ENCODE measurements around the gene FAM131A. TPM values are rescaled to one million over a fixed set of nuclear protein-coding genes. Genes with fewer than 3 reads are reported as not detected.

Gene FAM131A
- polyA plus RNA-seq, 6 donors from 2014 or later: 3.6 to 8.5 (median 4.1) TPM

- Mint-ChIP-seq H3K36me3 (no peaks in the 10 kb centered on the region), H3K27ac (no peak overlapping the region), H3K4me3 (peak overlapping the region in 1 of 8 donors; percentile 78), H3K27me3 (peaks cover 0 to 11% (median 5%) of the 10 kb centered on the region in 3 donors), H3K4me1 (peaks cover 13 to 25% (median 19%) of the 10 kb centered on the region in 3 donors), H3K9me3 (no peaks in the 10 kb centered on the region)
- ATAC-seq (ENCODE audit: low read depth in 2 of 2) (no peak), DNase-seq (no peak)
Measured at GRCh38 chr3:184358921-184359350, 21.5 kb downstream of the FAM131A start.

- H3K36me3 Mint-ChIP-seq: no peaks in the 10 kb centered on the region
- ATAC-seq (ENCODE audit: low read depth in 2 of 2) (no peak), DNase-seq (no peak)
- H3K27me3 Mint-ChIP-seq: peaks cover 0 to 11% (median 5%) of the 10 kb centered on the region in 3 donors
- H3K9me3 Mint-ChIP-seq: no peaks in the 10 kb centered on the region
- H3K4me3 Mint-ChIP-seq: peak overlapping the region in 3 of 8 donors; percentile 56 to 94 (median 86)
- H3K27ac Mint-ChIP-seq: no peak overlapping the region
- H3K4me1 Mint-ChIP-seq: peaks cover 17 to 30% (median 25%) of the 10 kb centered on the region in 3 donors
Measured at GRCh38 chr3:184359610-184360009, 22.2 kb downstream of the FAM131A start.

- Mint-ChIP-seq H3K9me3 (no peaks in the 10 kb centered on the region), H3K4me1 (peaks cover 24 to 33% (median 29%) of the 10 kb centered on the region in 3 donors), H3K27me3 (peaks cover 0 to 11% (median 5%) of the 10 kb centered on the region in 3 donors), H3K4me3 (peak overlapping the region; percentile 74 to 94 (median 86)), H3K27ac (peak overlapping the region in 3 of 6 donors; percentile 7 to 67 (median 34)), H3K36me3 (no peaks in the 10 kb centered on the region)
- ATAC-seq (ENCODE audit: low read depth in 2 of 2) (no peak), DNase-seq (no peak)
Measured at GRCh38 chr3:184360070-184360928, 22.9 kb downstream of the FAM131A start.

- Mint-ChIP-seq H3K27ac (peak overlapping the region in 3 of 6 donors; percentile 34 to 80 (median 67)), H3K9me3 (no peaks in the 10 kb centered on the region), H3K27me3 (peaks cover 0 to 11% (median 5%) of the 10 kb centered on the region in 3 donors), H3K4me3 (peak overlapping the region; percentile 74 to 94 (median 86)), H3K4me1 (peaks cover 26 to 33% (median 29%) of the 10 kb centered on the region in 3 donors), H3K36me3 (no peaks in the 10 kb centered on the region)
- no peak for DNase-seq
- no peak for ATAC-seq (ENCODE audit: low read depth in 2 of 2)
Measured at GRCh38 chr3:184360929-184361531, 23.6 kb downstream of the FAM131A start.

- Mint-ChIP-seq H3K4me3 (peak within 1 kb of the TSS; percentile 87 to 98 (median 96)), H3K9me3 (no peaks in the 10 kb centered on the region), H3K36me3 (no peaks in the 10 kb centered on the region), H3K4me1 (peaks cover 28 to 33% (median 29%) of the 10 kb centered on the region in 3 donors), H3K27ac (peak within 1 kb of the TSS; percentile 67 to 93 (median 88)), H3K27me3 (peaks cover 0 to 11% (median 5%) of the 10 kb centered on the region in 3 donors)
- peak; percentile 6 to 9 for ATAC-seq (ENCODE audit: low read depth in 2 of 2)
- DNase-seq: peak; percentile 50
Measured at GRCh38 chr3:184361532-184361931, 24.1 kb downstream of the FAM131A start, which contains the start of the genes CLCN2 and POLR2H. CLCN2 (minus strand) TSS chr3:184361605; CDS start chr3:184361479, 126 bp downstream. POLR2H (plus strand) TSS chr3:184361710; CDS start chr3:184363493, 1,783 bp downstream.

- peak overlapping the region; percentile 67 to 93 (median 88) for H3K27ac Mint-ChIP-seq
- no peaks in the 10 kb centered on the region for H3K36me3 Mint-ChIP-seq
- DNase-seq (peak; percentile 38), ATAC-seq (ENCODE audit: low read depth in 2 of 2) (peak; percentile 2 to 6)
- H3K4me1 Mint-ChIP-seq: peaks cover 28 to 33% (median 32%) of the 10 kb centered on the region in 3 donors
- no peaks in the 10 kb centered on the region for H3K9me3 Mint-ChIP-seq
- H3K4me3 Mint-ChIP-seq: peak overlapping the region; percentile 87 to 98 (median 96)
- peaks cover 0 to 11% (median 5%) of the 10 kb centered on the region in 3 donors for H3K27me3 Mint-ChIP-seq
Measured at GRCh38 chr3:184361932-184362667, 24.7 kb downstream of the FAM131A start.

- Mint-ChIP-seq H3K27ac (peak overlapping the region; percentile 89 to 98 (median 96)), H3K4me1 (peaks cover 28 to 33% (median 32%) of the 10 kb centered on the region in 3 donors), H3K36me3 (peaks cover 0 to 4% of the 10 kb centered on the region in 2 donors), H3K27me3 (peaks cover 0 to 11% (median 5%) of the 10 kb centered on the region in 3 donors), H3K4me3 (peak overlapping the region; percentile 87 to 99 (median 96)), H3K9me3 (no peaks in the 10 kb centered on the region)
- peak; percentile 96 for DNase-seq
- peak; percentile 87 to 90 for ATAC-seq (ENCODE audit: low read depth in 2 of 2)
Measured at GRCh38 chr3:184362668-184363546, 25.5 kb downstream of the FAM131A start.

- ATAC-seq (ENCODE audit: low read depth in 2 of 2): no peak
- H3K36me3 Mint-ChIP-seq: peaks cover 0 to 10% of the 10 kb centered on the region in 2 donors
Measured at GRCh38 chr3:184366619-184367289, 29.4 kb downstream of the FAM131A start.

GRCh38 chr3:184368116-184368515 lies 30.7 kb downstream of the FAM131A start:
- DNase-seq (no peak), ATAC-seq (ENCODE audit: low read depth in 2 of 2) (no peak)
- Mint-ChIP-seq H3K27ac (peak overlapping the region in 1 of 6 donors; percentile 39), H3K4me1 (peaks cover 16 to 24% (median 21%) of the 10 kb centered on the region in 3 donors), H3K9me3 (no peaks in the 10 kb centered on the region), H3K27me3 (no peaks in the 10 kb centered on the region), H3K4me3 (no peak overlapping the region), H3K36me3 (peaks cover 0 to 10% of the 10 kb centered on the region in 2 donors)

More at GRCh38 chr3:184366619-184367289, 29.4 kb downstream of the FAM131A start:
- H3K9me3 Mint-ChIP-seq: no peaks in the 10 kb centered on the region
- peaks cover 23 to 26% (median 24%) of the 10 kb centered on the region in 3 donors for H3K4me1 Mint-ChIP-seq
- H3K27ac Mint-ChIP-seq: no peak overlapping the region
- peak overlapping the region in 1 of 8 donors; percentile 36 for H3K4me3 Mint-ChIP-seq
- DNase-seq: no peak
- no peaks in the 10 kb centered on the region for H3K27me3 Mint-ChIP-seq

- Mint-ChIP-seq H3K9me3 (no peaks in the 10 kb centered on the region), H3K4me3 (no peak overlapping the region), H3K27ac (peak overlapping the region in 2 of 6 donors; percentile 17 to 44), H3K4me1 (peaks cover 10 to 20% (median 16%) of the 10 kb centered on the region in 3 donors), H3K27me3 (no peaks in the 10 kb centered on the region), H3K36me3 (peaks cover 0 to 10% of the 10 kb centered on the region in 2 donors)
- no peak for ATAC-seq (ENCODE audit: low read depth in 2 of 2)
- DNase-seq: no peak
Measured at GRCh38 chr3:184368586-184369183, 31.3 kb downstream of the FAM131A start.

- Mint-ChIP-seq H3K27me3 (peaks cover 17% of the 10 kb centered on the region in 3 donors), H3K36me3 (peaks cover 0 to 10% of the 10 kb centered on the region in 2 donors), H3K9me3 (no peaks in the 10 kb centered on the region), H3K4me1 (peaks cover 0 to 6% (median 2%) of the 10 kb centered on the region in 3 donors), H3K4me3 (peak overlapping the region in 1 of 8 donors; percentile 47), H3K27ac (peak overlapping the region in 1 of 6 donors; percentile 20)
- DNase-seq (peak; percentile 42), ATAC-seq (ENCODE audit: low read depth in 2 of 2) (peak; percentile 73 to 85)
Measured at GRCh38 chr3:184371570-184372018, 34.2 kb downstream of the FAM131A start.

All from naive B cell (primary cell).